Epithelial cell of proximal tubule (primary cell): ENCODE measurements around the gene TMUB1. TPM values are rescaled to one million over a fixed set of nuclear protein-coding genes. Genes with fewer than 3 reads are reported as not detected.

Experiments used
- DNase-seq: peaks from one replicate; pipeline ENCODE4 v3.0.0-alpha.2; 2011; ENCODE audit warnings: low read depth
- H3K4me3 ChIP-seq: 2 replicates; pipeline ENCODE4 v1.5.1; 2011; ENCODE audit warnings: low read depth, mild to moderate bottlenecking, low read length
- CTCF ChIP-seq: conservative IDR thresholded peaks from 2 replicates; pipeline ENCODE4 v1.5.1; 2012; ENCODE audit warnings: low read depth, mild to moderate bottlenecking, low read length
- total RNA-seq: library from RNA; depleted of rRNA; stranded (reverse); fragments of >200 nt; gene quantifications from 2 replicates; pipeline ENCODE4 v1.2.3, GENCODE V29; 2015

The TMUB1 gene
- total RNA-seq, 1 donor from 2014 or later, result 73.7 TPM

GRCh38 chr7:151040616-151041375 lies 42.5 kb downstream of the TMUB1 start:
- no peak for DNase-seq
- no peak overlapping the region for H3K4me3 ChIP-seq
- no peak for TF ChIP-seq CTCF

GRCh38 chr7:151039850-151040548 lies 43.3 kb downstream of the TMUB1 start:
- no peak for DNase-seq
- no peak overlapping the region for H3K4me3 ChIP-seq
- no peak for TF ChIP-seq CTCF

- no peak for TF ChIP-seq CTCF
- no peak for DNase-seq
- no peak overlapping the region for H3K4me3 ChIP-seq
Observed at GRCh38 chr7:151038951-151039849, 44.1 kb downstream of the TMUB1 start.

- no peak for DNase-seq
- no peak for TF ChIP-seq CTCF
- H3K4me3 ChIP-seq, result no peak overlapping the region
Observed at GRCh38 chr7:151035902-151036301, 47.4 kb downstream of the TMUB1 start.

DNA sequence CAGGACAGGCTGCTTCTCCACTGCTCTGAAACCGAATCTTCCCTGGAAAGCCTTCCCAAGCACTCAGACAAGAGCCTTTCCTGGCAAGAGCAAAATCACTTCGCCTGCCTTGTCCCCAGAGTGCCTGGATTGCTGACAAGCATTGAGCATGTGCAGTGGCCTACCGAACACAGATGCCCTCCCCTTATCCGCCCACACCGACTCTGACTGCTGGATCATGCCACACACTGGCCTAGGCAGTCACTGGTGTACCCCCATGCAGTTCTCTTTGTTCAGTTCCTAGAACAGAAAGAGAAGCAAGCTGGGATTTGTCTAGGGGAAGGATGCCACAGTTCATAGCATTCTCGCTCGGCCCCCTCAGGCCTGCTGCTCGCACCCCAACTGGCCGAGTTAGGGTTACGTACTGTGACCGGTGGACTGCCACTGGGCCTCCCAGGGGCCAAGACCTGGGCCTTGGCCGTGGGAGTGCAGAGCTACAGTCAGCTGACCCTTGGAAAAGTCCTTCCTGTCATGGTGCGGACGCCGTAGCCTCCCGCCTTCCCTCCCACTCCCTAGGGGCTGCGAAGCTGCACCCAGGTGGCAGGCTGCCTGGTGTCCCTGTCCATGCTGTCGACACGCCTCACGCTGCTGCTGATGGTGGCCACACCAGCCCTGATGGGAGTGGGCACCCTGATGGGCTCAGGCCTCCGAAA lies 48.1 kb downstream of the TMUB1 start:
- TF ChIP-seq CTCF, result no peak
- no peak for DNase-seq
- no peak overlapping the region for H3K4me3 ChIP-seq

DNA sequence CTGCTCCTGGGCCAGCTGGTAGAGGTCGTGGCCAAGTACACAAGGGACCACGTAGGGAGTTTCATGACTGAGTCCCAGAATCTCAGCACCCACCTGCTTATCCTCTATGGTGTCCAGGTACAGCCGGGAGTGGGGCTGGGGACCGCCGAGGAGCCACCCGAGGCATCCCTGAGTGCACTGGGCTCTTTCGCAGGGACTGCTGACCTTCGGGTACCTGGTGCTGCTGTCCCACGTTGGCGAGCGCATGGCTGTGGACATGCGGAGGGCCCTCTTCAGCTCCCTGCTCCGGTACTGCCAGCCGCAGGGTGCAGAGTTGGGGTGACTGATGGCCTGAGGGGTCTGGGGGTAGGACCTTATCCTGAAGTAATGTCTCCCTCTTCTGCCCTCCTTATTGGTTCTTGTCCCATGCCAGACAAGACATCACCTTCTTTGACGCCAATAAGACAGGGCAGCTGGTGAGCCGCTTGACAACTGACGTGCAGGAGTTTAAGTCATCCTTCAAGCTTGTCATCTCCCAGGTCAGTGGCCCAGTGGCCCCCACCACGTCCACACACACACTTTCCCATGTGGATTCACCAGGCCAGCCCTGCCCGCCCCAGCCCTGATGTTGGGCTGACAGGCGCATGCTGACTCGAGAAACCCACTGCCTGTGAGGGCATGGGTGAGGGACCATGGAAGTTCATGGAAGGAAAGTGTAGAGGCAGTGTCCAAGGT lies 48.8 kb downstream of the TMUB1 start:
- H3K4me3 ChIP-seq, result no peak overlapping the region
- no peak for DNase-seq
- no peak for TF ChIP-seq CTCF
